Measurements from ENCODE around the gene PDE8A.
"Not testable (repeated sequence)": the region's sequence is repeated elsewhere in the genome, so short reads cannot be mapped to it uniquely, and the experiment has no call there.

Gene PDE8A

DNA sequence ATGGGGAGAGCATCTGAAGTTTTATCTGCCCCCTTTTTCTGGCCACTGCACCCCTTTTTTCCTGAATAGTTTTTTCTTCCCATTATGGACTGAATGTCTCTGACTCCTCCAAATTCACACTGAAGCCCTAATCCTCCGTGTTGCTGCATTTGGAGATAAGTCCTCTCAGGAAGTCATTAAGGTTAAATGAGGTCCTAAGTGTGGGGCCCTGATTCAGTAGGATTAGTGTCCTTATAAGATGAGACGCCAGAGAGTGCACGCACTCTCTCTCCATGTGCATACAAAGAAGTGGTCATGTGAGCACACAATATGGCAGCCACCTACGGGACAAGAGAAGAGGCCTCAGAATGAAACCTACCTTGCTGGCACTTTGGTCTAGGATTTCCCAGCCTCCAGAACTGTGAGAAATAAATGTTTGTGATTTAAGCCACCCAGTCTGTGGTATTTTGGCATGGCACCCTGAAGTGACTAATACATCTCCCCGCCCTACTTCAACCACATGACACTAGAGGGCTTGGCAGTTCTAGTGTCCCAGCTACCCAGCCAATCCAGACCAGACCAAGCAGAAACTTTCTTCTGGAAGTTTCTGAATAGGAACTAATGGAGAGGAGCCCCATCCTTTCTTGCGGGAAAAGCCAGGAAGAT, 191.3 kb downstream of the PDE8A start:
- no peak for DNase-seq (ENCODE audit: low spot score)

DNA sequence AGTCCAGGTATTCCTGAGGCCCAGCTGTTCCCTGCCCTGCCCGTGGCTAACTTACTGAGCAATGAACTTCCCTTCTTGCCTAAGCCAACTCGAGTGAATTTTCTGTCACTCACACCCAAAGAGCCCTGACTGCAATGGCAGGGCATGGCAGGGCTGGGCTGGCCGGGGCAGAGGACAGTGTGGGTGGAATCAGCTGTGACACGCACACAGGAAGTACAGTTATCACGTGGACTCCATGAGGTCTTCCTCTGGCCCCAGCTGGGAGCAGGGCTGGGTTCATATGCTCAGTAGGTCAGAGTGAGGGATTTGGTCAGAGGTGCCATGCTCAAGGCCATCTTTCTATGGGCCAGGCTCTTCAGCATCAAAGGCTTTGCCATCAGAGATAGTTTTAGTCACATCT, 192.0 kb downstream of the PDE8A start:
- DNase-seq (ENCODE audit: low spot score): not testable (repeated sequence)

DNA sequence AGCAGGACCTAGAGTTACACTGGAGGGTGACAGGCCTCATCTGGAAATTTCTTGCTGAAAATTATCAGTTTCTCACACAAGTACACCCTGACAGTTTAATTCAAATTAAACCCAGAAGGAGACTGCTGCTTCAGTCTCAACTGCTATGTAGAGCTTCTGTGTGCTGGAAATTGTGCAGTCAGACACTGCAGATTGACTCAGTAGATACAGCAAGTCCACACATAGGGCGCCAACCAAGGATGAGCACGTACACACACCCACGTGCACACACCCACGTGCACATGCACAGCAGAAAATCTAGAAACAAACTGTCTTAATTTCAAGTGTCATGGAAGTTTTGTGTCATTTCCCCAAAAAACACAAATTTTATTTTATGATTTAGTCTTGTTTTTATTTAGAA, 192.9 kb downstream of the PDE8A start:
- no peak for DNase-seq (ENCODE audit: low spot score)

DNA sequence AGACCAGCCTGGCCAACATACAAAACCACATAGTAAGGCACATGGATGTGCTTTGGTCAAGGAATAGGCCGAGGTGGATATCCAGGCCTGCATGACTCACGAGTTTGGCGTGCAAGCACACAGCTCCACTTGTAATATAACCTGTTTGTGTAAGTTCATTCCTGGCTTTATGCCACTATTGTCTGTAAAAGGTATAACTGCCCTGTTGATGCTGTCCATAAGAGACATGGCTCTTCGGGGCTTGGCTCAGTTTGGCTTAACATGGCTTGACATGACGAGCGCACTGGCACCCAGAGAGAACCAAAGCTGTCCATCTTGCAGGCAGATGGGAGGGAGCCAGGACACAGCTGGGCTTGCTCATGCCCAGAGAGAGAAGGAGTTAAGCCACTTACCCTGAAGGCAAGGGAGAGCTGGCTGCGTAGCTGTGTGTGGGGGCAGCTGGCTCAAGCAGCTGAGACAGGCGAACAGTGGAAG, 195.4 kb downstream of the PDE8A start:
- not testable (repeated sequence) for DNase-seq (ENCODE audit: low spot score)

DNA sequence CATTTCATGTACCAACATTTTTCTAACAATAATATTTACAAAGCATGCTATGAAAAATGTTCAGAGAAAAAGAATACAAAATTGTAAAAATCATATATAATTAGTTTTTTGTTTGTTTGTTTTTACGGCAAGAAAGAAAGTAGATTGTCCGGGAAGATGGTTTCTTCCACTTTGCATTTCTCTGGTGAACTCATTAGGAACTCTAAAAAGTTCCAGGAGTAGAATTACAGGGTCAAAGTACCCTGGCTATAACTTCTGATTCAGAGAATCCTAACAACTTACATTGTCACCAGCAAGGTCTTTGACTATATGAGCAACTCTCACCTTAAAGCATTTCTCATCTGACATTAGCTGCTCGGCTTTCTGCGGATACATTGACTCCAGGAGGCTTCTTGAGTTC, 196.7 kb downstream of the PDE8A start:
- DNase-seq (ENCODE audit: low spot score): no peak

DNA sequence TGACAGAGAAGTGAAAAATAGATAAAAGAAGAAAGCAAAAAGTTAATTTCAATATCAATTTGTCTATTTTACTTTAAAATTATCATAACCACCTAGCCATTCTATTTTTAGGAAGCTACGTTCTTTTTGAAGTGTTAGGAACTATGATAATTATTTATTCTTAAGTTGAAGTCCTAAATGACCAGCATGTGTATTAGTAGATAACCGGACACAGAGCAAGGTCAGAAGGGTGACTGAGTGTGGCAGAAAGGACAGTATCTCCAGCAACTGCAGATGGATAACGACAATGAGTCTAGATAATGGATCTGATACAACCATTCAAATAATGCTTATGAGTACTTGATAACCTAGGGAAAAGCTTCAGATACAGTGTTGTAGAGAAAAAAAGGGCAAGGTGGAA, 198.0 kb downstream of the PDE8A start:
- no peak for DNase-seq (ENCODE audit: low spot score)

DNA sequence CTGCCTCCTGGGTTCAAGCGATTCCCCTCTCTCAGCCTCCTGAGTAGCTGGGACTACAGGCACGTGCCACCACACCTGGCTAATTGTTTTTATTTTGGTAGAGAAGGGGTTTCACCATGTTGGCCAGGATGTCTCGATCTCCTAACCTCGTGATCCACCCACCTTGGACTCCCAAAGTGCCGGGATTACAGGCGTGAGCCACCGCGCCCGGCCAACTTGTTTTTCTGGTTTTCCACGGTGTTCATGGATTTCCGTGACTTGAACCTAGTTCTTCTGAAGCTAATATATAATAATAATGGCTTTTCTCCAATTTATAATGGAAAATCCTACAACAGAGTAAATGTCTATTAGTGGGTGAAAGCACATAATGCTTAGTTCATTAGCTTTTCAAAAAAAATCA, 203.7 kb downstream of the PDE8A start:
- not testable (repeated sequence) for DNase-seq (ENCODE audit: low spot score)

DNA sequence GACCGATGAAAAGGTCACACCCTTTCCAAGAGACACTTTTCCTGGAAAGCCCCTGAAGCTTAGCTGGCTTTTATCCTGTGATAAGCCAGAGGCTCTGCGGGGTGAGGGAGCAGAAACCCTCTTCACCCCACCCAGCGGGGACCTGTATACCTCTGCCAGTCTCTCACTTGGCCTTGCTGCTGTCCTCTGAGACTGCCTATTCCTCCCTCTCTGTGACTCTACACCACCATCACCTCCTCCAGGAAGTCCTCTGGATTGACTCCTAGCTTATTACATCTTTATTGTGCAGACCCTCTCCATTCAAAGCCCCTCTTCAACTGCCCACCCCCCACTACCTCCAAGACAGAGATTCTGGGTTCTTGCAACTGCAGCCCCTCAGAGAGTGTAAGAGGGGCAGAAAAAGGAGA, 206.5 kb downstream of the PDE8A start:
- not testable (repeated sequence) for DNase-seq (ENCODE audit: low spot score)
